Prostate gland (tissue), 2 donors: Measurements from ENCODE around the gene DPP9.

Experiments used
- CTCF ChIP-seq, 4 experiments: fragments of 200-600 bp in 2 of 4; fragments of 450-650 bp in 2 of 4; sonication (generic) in 2 of 4; IDR thresholded peaks; 1 replicate in 3 of 4; 2 replicates in 1 of 4; pipeline ENCODE4 v1.5.1; 2016 to 2019; ENCODE audit warnings: antibody characterized with exemption in 4 of 4, mild to moderate bottlenecking in 2 of 4, moderate library complexity in 2 of 4
- POLR2A ChIP-seq: fragments of 450-650 bp; IDR thresholded peaks from one replicate; pipeline ENCODE4 v1.6.1; 2016; ENCODE audit warnings: antibody characterized with exemption, mild to moderate bottlenecking

GRCh38 chr19:4717966-4718701 is 5.5 kb downstream of the DPP9 start:
- TF ChIP-seq CTCF (IDR thresholded peaks at IDR 0.05) (no peak), POLR2A (no peak)
